ENCODE data around the gene TP73.
"Not testable (repeated sequence)": the region's sequence is repeated elsewhere in the genome, so short reads cannot be mapped to it uniquely, and the experiment has no call there.

The TP73 gene

DNA sequence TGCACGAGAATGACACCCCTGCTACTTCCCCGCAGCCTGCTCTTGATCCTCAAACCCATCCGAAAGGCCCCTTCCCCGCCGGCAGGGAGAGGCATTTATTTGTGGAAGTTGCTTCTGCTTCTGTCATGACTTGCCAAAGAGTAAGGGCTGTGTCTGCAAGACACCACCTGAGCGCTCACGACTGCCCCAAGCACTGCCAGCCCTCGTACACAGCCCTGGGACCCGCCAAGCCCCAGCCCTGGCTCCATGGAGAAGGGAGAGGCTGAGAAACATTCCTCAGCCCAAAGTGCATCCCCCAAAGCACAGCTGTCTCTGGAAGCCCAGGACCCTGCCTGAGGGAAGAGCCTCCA lies 33.8 kb upstream of the TP73 start:
- no peak for DNase-seq (ENCODE audit: extremely low read depth in 1 of 2, low read depth in 1 of 2)

DNA sequence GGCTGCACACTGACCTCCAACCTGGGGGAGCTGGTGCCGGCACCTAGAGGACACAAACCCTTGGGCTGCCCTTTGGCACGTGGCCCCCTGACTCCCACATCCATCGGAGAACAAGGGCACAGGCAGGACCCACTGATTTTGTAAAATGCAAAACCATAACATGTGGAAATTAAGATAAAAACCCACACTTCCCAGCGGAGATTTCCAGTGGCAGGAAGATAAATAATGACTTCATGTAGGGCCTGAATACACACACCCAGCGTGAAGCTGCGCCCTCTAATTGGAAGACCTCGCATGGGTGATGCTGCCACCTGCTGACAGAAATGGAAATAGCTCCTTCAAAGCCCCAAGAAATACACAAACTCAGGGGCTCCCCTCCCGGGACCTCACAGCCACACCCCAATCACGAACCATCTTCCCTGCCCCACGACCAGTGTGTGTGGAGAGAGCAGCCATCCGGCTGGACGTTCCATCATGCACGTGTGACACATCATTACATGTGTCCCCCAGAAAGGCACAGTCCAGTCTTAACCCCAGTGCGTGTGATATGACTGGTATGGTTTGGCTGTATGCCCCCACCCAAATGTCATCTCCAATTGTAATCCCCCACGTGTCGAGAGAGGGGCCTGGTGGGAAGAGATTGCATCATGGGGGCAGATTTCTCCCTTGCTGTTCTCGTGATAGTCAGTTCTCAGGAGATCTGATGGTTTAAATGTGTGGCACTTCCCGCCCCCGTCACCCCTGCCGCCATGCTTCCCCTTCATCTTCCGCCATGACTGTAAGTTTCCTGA lies 33.2 kb upstream of the TP73 start:
- peak; percentile 34 to 54 for DNase-seq (ENCODE audit: extremely low read depth in 1 of 2, low read depth in 1 of 2)

DNA sequence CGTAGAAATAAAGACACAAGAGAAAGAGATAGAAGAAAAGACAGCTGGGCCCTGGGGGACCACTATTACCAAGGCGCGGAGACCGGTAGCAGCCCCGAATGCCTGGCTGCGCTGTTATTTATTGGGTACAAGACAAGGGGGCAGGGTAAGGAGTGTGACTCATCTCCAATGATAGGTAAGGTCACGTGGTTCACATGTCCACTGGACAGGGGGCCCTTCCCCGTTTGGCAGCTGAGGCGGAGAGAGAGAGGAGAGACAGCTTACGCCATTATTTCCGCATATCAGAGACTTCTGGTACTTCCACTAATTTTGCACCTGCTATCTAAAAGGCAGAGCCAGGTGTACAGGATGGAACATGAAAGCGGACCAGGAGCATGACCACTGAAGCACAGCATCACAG lies 31.6 kb upstream of the TP73 start:
- no peak for DNase-seq (ENCODE audit: extremely low read depth in 1 of 2, low read depth in 1 of 2)

DNA sequence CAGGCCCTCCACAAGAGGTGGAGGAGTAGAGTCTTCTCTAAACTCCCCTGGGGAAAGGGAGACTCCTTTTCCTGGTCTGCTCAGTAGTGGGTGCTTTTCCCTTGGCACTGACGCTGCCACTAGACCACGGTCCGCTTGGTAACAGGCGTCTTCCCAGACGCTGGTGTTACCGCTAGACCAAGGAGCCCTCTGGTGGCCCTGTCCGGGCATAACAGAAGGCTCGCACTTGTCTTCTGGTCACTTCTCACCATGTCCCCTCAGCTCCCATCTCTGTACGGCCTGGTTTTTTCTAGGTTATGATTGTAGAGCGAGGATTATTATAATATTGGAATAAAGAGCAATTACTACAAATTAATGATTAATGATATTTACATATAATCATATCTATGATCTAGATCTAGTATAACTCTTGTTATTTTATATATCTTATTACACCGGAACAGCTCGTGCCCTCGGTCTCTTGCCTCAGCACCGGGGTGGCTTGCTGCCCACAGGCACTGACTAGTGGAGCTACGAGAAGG lies 31.1 kb upstream of the TP73 start:
- not testable (repeated sequence) for DNase-seq (ENCODE audit: extremely low read depth in 1 of 2, low read depth in 1 of 2)

DNA sequence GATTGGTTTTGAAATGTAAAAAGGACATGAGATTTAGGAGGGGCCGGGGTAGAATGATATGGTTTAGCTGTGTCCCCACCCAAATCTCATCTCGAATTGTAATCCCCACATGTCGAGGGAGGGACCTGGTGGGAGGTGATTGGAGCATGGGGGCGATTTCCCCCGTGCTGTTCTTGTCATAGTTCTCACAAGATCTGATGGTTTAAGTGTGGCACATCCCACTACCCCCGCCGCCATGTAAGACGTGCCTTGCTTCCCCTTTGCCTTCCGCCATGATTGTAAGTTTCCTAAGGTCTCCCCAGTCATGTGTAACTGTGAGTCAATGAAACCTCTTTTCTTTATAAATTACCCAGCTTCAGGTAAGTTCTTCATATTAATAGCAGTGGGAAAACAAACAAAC lies 30.2 kb upstream of the TP73 start:
- DNase-seq (ENCODE audit: extremely low read depth in 1 of 2, low read depth in 1 of 2): not testable (repeated sequence)

DNA sequence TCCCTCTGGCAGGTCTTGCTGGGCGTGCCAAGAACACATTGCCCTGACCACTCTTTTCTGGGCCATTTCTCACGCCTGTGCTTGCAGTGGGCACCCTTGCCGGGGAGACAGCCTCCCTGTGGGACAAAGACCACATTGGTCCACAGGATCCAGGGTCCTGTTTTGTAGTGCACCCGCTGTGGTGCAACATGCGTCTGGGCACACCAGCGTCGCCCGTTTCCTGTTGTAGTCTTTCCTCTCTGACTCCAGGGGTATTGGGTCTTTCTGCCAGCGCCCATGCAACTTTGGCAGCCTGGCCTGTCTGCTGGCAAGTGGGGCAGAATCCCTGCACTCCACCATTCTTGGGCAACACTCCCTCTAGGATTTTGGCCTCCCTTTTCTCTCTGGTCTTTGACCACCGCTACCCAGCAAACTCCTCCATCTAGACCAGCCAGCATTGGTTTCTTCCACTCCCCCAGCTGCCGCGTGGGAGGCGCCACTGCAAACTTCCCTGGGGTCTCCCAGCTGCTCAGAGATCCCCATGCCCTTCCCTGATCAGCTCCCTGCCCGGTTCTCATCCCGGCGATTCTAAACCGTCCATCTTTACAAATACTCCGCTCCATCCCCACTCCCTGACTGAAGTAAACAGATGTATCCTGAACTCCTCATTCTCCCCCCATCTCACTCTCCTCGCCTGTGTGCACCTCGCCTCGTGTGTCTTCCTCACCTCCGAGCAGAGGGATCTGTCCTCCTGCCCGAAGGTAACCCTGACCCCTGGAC lies 28.7 kb upstream of the TP73 start:
- DNase-seq (ENCODE audit: extremely low read depth in 1 of 2, low read depth in 1 of 2): no peak

DNA sequence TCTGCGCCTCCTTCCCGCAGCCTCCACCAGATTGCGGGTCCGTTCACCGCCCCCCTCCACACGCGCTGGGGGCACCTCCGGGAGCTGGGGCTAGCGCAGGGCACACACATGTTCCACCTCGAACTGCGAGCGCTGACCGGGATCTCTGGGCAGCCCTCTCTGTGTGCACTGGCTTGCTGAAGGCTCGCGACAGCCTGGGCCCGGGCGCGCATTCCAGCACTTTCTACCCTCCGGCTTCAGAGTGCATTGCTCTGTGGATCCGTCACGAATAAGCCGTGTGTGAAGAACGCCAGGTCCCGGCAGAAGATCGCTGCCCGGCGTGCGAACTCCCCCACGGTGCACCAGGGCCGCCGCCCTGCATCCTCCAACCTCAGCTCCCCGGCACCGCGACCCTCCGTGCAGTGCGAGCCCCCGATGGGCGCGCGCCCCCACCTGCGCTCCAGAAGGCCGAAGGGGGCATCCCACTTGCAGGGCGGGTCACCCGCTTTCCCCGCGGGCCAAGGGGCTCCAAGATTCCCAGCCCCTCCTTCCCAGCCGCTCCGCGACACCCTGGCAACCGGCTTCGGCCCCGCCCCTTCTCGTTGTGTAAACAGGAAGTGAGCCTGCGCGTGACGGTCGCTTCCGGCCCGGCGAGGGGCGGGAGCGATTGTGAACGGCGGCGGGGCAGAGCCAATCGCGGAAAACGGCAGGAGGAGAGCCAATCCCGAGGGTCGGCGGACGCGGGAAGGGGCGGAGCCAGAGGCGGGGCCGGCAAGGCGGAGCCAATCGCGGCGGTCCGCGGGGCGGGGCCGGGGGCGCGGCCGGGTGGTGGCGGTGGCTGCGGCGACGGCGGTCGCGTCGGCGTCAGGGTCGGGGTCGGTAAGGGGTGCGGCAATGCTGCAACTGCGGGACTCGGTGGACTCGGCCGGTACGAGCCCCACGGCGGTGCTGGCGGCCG lies 27.8 kb upstream of the TP73 start, which contains the start of gene TPRG1L:
Gene TPRG1L, plus strand, starts transcription at position 816 of the 937 bp plus-strand sequence. Its CDS starts 58 bp downstream, at position 874.
- peak; percentile 92 to 98 for DNase-seq (ENCODE audit: extremely low read depth in 1 of 2, low read depth in 1 of 2)

DNA sequence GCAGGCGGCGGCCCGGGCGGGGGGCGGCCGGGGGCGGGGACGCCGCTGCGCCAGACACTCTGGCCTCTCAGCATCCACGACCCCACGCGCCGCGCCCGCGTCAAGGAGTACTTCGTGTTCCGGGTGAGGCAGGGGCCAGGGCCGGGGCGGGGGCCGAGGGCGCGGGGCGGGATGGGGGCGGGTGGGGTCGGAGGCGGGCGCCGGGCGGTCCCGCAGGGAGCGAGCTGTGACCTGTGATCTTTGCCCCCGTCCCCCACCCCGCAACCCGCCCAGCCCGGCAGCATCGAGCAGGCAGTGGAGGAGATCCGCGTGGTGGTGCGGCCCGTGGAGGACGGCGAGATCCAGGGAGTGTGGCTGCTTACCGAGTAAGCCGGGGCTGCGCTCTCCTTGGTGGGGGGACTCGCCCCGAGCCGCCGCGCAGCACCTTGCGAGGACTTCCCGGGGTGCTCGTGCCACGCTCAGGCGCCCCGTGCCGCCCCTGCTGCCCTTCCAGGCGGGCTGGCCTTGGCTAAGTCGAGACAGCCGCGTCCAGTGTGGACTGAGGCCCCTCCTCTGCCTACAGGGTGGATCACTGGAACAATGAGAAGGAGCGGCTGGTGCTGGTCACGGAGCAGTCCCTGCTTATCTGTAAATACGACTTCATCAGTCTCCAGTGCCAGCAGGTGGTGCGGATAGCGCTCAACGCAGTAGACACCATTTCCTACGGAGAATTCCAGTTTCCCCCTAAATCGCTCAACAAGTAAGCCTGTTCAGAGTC lies 27.0 kb upstream of the TP73 start:
- DNase-seq (ENCODE audit: extremely low read depth in 1 of 2, low read depth in 1 of 2): no peak

DNA sequence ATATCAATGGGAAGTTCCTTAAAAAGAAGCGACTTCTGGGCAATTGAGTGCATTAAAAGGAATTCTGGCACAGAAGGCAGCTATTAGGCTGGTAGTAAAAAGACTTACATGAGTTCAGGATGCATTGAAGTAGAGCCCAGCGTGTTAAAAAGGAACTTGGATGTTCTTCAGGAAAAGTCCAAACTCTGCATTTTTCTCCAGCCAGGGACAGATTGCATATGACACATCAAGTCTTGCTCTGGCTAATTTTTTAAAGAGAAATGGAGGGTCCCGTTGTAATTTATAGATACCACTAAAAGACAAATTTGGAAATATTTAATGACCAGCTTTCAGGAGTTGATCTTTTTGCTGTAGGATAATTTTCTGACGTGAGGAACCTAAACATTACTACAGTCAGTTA lies 26.3 kb upstream of the TP73 start:
- DNase-seq (ENCODE audit: extremely low read depth in 1 of 2, low read depth in 1 of 2): no peak

DNA sequence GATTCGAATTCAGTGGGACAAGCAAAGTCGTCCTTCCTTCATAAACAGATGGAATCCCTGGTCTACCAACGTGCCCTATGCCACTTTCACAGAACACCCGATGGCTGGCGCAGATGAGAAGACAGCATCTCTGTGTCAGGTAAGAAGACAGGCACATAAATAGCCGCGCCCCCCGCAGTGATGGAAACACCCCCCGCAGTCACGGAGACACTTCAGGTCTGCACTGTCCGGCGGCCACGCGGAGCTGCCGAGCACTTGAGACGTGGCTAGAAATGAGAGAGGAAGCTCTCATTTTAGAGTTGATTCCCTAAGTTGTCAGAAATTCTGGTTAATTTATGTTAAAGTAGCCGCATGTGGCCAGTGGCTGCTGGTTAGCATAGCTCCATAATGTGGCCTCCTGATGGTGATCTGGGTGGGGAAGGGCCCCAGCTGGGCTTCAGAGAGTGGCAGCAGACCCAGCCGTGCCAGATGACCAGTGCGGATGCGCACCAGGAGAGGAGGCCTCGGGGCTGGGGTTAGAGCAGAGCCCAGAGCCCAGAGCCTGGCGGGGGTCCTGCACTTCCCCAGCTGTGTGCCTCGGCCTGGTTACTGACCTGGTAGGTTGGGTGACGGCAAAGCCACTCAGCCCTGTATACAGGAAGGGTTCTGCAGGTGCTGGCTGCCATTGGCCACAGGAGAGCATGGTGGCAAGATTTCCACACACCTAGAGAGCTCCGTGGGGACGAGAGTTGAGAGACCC lies 24.6 kb upstream of the TP73 start:
- no peak for DNase-seq (ENCODE audit: extremely low read depth in 1 of 2, low read depth in 1 of 2)

DNA sequence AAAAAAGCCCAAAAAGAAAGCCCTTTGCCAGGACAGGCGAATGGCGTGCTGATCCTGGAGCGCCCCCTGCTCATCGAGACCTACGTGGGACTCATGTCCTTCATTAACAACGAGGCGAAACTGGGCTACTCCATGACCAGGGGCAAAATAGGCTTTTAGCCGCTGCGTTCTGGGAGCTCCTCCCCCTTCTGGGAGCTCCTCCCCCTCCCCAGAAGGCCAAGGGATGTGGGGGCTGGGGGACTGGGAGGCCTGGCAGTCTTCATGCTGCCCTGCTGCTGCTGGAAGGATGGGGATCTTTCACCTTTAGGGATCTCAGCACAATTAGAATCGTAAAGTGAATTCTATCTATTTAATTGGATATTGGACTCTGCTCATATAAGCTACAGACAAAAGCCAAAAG lies 23.9 kb upstream of the TP73 start:
- no peak for DNase-seq (ENCODE audit: extremely low read depth in 1 of 2, low read depth in 1 of 2)

DNA sequence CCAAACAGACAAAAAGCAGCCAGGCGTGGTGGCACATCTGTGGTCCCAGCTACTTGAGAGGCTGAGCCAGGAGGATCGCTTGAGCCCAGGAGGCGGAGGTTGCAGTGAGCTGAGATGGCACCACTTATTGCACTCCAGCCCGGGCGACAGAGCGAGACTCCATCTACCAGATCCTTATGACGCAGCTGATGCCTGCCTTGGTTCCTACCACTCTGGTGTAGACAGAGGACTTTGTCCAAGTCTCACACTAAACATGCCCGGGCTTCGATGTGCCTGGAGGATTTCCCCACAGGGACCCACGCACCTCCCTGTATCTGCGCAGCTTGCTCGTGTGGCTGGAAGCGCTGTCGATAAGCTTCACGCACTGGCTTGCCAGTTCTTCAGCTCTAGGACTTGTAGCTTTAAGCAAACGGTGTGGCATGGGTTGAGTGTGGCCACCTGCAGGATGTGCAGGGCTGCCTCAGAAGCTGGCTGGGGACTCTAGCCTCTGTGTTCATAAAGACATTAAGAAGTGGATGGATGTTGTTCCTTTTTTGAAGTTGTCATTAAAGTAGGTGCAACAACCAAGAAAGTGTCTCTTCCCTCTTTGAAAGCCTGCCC lies 22.7 kb upstream of the TP73 start:
- DNase-seq (ENCODE audit: extremely low read depth in 1 of 2, low read depth in 1 of 2): no peak

DNA sequence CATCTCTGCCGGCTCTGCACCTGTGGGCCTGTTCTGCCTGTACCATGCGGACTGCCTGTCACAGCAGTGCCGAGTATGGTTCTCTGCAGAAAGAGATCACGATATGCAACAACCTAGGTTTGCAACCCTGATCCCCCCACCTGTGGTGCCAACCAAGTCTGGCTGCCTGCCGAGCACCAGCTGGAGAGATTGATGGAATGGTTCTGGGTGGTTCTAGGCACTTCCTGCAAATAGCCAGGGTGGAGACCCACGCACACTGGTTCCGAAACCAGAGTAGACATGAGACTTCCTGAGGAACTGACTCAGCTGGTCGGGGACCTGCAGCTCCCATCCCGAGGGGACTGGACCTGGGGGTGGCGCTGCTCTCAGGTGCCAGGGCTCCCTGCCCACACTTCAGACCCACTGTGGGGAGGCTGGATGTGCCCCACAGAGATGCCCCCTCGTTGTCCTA lies 22.1 kb upstream of the TP73 start:
- no peak for DNase-seq (ENCODE audit: extremely low read depth in 1 of 2, low read depth in 1 of 2)

DNA sequence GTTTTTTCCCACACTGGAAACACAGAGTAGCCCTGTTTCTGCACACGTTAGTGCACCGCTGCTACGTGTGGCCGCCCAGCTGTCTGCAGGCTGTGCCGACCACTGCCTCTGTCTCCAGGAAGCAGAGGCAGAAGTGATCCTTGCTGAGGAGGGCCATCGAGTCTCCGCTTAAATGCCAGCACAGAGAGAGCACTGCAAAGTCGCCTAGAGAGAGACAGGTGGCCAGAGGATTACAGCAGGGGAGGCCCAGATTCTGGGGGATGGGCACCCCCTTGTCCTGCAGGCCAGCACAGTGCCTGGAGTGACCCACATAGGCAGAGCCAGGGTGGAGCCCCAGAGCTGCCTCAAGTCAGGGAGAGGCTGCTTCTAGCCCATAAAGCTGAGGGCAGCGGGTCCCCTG lies 21.4 kb upstream of the TP73 start:
- no peak for DNase-seq (ENCODE audit: extremely low read depth in 1 of 2, low read depth in 1 of 2)

DNA sequence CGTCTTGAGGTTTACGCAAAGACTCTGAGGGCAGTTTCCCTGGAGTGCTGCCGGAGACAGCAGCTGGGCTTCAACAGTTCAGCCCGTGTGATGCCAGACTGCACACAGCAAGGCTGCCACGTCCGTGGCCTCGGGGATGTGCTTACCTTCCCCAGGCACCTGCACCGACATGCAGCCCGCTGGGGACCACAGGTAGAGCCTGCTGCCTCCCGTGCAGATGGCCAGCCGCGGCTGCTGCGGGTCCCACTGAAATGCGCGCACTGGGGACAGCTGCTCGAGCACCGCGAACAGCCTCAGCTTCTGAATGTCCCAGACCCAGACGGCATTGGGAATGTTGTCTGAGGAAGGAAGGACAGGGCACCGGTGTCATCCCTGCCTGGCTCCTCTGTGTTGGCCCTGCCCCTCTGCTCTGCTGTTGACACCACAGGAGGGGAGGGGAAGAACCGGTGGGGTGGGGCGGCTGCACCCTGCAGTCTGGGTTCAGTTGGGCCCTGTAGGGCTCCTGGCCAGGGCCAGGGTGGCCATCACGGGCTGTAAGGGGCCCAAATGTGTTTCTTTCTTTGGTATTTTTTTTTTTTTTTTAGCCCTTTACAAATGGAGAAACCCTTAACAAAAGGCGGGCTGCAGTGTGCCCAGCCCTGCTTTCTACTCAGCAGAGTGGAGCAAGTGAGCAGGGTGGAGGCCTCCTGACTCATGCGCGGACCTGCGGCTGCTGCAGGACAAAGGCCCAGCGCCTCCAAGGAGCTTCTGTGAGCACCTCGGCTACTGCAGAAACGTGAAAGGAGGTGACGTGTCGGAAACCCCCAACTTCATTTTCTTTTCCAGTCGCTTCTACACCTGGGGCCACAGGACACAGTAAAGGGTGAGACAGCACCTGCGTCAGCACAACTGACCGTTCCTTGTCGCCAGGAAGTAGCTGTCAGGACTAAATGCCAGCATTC lies 20.7 kb upstream of the TP73 start:
- DNase-seq (ENCODE audit: extremely low read depth in 1 of 2, low read depth in 1 of 2): no peak

DNA sequence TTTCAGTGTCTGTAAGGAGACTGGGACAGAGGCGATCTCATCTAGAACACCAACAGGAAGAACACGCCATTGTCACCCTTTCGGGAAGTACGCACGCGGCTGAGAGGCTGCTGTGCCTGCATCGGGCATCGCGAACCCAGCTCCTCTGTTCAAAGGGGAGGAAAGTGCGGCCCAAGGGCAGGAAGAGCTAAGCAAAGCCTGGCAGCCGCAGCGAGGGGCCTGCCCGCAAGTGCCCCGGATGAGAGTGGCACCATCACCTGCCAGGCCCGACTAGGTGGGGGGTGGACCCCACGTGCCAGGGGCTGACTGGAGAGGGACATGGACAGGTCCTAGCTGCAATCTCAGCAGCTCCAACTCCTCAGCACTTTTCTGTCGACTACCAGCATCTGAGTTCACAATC lies 20.0 kb upstream of the TP73 start:
- no peak for DNase-seq (ENCODE audit: extremely low read depth in 1 of 2, low read depth in 1 of 2)

DNA sequence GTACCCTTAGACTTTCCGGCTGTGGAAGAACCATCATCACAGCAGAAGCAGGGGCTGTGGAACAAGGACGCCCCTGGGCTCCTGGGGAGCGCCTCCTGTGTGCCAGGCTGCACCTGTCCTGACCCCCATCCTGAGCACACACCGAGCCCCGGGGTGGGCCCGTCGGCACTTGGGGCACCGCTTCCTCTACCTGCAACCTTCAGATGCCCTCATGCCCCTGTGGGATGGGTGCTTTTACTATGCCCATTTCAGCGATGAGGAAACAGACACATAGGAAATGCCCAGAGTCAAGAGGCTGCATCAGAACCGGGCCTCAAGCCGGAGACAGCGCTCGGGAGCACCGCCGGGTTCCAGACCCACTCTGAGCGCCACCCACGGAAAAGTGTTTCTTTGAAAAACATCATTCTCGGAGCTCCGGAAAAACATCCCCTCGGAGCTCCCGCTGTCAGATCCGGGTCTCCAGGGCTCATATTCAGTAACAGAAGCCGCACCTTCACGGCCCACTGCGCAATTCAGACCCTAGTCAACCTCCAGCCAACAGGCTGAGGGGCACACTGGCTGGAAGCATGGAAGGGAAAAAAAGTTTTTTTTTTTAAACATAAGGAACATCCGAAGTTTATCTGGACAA lies 19.5 kb upstream of the TP73 start:
- DNase-seq (ENCODE audit: extremely low read depth in 1 of 2, low read depth in 1 of 2): no peak
